T-cell (primary cell): Measurements from ENCODE around the gene PPM1B. TPM values are rescaled to one million over a fixed set of nuclear protein-coding genes. Genes with fewer than 3 reads are reported as not detected.

Experiments
- ATAC-seq, 4 experiments: fragments of 200-7000 bp in 3 of 4; fragments of 150-1000 bp in 1 of 4; cut with Tn5 transposase; replicated peaks in 1 of 4; 1 replicate in 3 of 4; 2 replicates in 1 of 4; pipeline ENCODE4 v1.10.0; 2021; ENCODE audit warnings: moderate library complexity in 3 of 4, mild to moderate bottlenecking in 2 of 4, moderate number of reproducible peaks in 1 of 4
- CTCF ChIA-PET, 2 donors: fragments of 300-600 bp; sonication (Branson Sonifier 250); formaldehyde crosslinking; loops; one replicate each; lab custom pipeline; 2022; ENCODE audit warnings: antibody characterized with exemption in 2 of 2; lab: Charles Lee
- POLR2A ChIA-PET, 2 donors: fragments of 300-600 bp; sonication (Branson Sonifier 250); formaldehyde crosslinking; loops; one replicate each; lab custom pipeline; 2022; ENCODE audit warnings: antibody characterized with exemption in 2 of 2; lab: Charles Lee
- DNase-seq, 35 experiments: peaks; one replicate each; pipeline versions ENCODE4 v3.0.0 to v3.0.0-alpha.2; 2013 to 2023
- H3K27ac ChIP-seq: one replicate; pipeline ENCODE4 v1.5.1; 2013; ENCODE audit warnings: low read length
- H3K27me3 ChIP-seq, 2 experiments: replicated peaks in 1 of 2; 1 replicate in 1 of 2; 2 replicates in 1 of 2; pipeline versions ENCODE4 v1.6.1 to v1.7.0; 2013; ENCODE audit warnings: low read length in 1 of 2, mixed read lengths in 1 of 2; ENCODE audit not compliant: control insufficient read depth in 2 of 2, insufficient read depth in 2 of 2; ENCODE audit errors: extremely low read depth in 1 of 2
- H3K36me3 ChIP-seq, 2 donors: 1 replicate in 1 of 2; 2 replicates in 1 of 2; pipeline versions ENCODE4 v1.6.1 to v1.7.0; 2013; ENCODE audit warnings: low read length in 1 of 2; ENCODE audit not compliant: control insufficient read depth in 2 of 2, insufficient read depth in 1 of 2; ENCODE audit errors: extremely low read depth in 1 of 2
- H3K4me1 ChIP-seq, 2 experiments: 1 replicate in 1 of 2; 2 replicates in 1 of 2; pipeline versions ENCODE4 v1.6.1 to v1.7.0; 2013; ENCODE audit warnings: low read length in 2 of 2, mixed read lengths in 1 of 2; ENCODE audit not compliant: insufficient read depth in 2 of 2, control insufficient read depth in 1 of 2; ENCODE audit errors: extremely low read depth in 1 of 2
- H3K4me3 ChIP-seq, 2 donors: 1 replicate in 1 of 2; 2 replicates in 1 of 2; pipeline versions ENCODE4 v1.5.1 to v1.7.0; 2013; ENCODE audit warnings: mild to moderate bottlenecking in 2 of 2, low read length in 1 of 2, moderate library complexity in 1 of 2; ENCODE audit not compliant: control insufficient read depth in 1 of 2; ENCODE audit errors: extremely low read depth in 1 of 2
- H3K9me3 ChIP-seq: 2 replicates; pipeline ENCODE4 v1.7.0; 2013
- H3K27ac Mint-ChIP-seq, 2 donors: one replicate each; pipeline ENCODE4 v1.8.0; 2020 to 2021; ENCODE audit warnings: mild to moderate bottlenecking in 2 of 2, mixed read lengths in 2 of 2
- H3K27me3 Mint-ChIP-seq, 2 donors: one replicate each; pipeline ENCODE4 v1.8.0; 2021 to 2022; ENCODE audit warnings: mixed read lengths in 2 of 2
- H3K36me3 Mint-ChIP-seq: one replicate; pipeline ENCODE4 v1.8.0; 2021; ENCODE audit warnings: mixed read lengths
- H3K4me1 Mint-ChIP-seq, 3 donors: one replicate each; pipeline ENCODE4 v1.8.0; 2020 to 2022; ENCODE audit warnings: mixed read lengths in 3 of 3, mild to moderate bottlenecking in 1 of 3
- H3K4me3 Mint-ChIP-seq, 3 donors: one replicate each; pipeline ENCODE4 v1.8.0; 2020 to 2022; ENCODE audit warnings: mild to moderate bottlenecking in 3 of 3, mixed read lengths in 3 of 3, moderate library complexity in 3 of 3
- H3K9me3 Mint-ChIP-seq, 3 donors: one replicate each; pipeline ENCODE4 v1.8.0; 2020 to 2022; ENCODE audit warnings: mixed read lengths in 3 of 3
- WGBS: methylation state at CpG from one replicate; pipeline ENCODE4 v1.1.5; 2013; ENCODE audit warnings: missing lambda C conversion rate; ENCODE audit not compliant: insufficient coverage; 5-methylcytosine and 5-hydroxymethylcytosine counted together
- total RNA-seq, 35 experiments: library from RNA in 6 of 35; stranded (reverse) in 6 of 35; fragments of 120-200 nt in 1 of 35; gene quantifications; one replicate each; pipeline versions ENCODE4 v1.2.1 to v1.2.4 and lab custom pipeline; 2013 to 2026

The PPM1B gene
- total RNA-seq, 5 donors from 2014 or later (not counting 1 experiment from before 2014, with no cell fraction given): 58.9 to 78.7 (median 70.3) TPM

- WGBS: 96% methylated on average over 3 of the region's 3 CpGs
- H3K9me3 ChIP-seq: no peaks in the 10 kb centered on the region
- no peak overlapping the region for H3K4me3 ChIP-seq
- Mint-ChIP-seq H3K27ac (no peak overlapping the region), H3K4me3 (no peak overlapping the region), H3K27me3 (peaks cover 6 to 10% of the 10 kb centered on the region in 2 donors), H3K36me3 (no peaks in the 10 kb centered on the region), H3K9me3 (no peaks in the 10 kb centered on the region), H3K4me1 (no peaks in the 10 kb centered on the region)
- H3K36me3 ChIP-seq: no peaks in the 10 kb centered on the region
- ATAC-seq (no peak), DNase-seq (no peak)
- CTCF ChIA-PET: no interaction called here
- POLR2A ChIA-PET: no interaction called here
- no peaks in the 10 kb centered on the region for H3K4me1 ChIP-seq
- peaks cover 0 to 2% of the 10 kb centered on the region in 2 experiments for H3K27me3 ChIP-seq
- H3K27ac ChIP-seq: no peak overlapping the region
Observed at GRCh38 chr2:44150473-44150872, 18.2 kb upstream of the PPM1B start.

GRCh38 chr2:44152865-44153669 is 15.6 kb upstream of the PPM1B start:
- POLR2A ChIA-PET: no interaction called here
- H3K4me3 Mint-ChIP-seq: no peak overlapping the region
- DNase-seq: no peak

DNA sequence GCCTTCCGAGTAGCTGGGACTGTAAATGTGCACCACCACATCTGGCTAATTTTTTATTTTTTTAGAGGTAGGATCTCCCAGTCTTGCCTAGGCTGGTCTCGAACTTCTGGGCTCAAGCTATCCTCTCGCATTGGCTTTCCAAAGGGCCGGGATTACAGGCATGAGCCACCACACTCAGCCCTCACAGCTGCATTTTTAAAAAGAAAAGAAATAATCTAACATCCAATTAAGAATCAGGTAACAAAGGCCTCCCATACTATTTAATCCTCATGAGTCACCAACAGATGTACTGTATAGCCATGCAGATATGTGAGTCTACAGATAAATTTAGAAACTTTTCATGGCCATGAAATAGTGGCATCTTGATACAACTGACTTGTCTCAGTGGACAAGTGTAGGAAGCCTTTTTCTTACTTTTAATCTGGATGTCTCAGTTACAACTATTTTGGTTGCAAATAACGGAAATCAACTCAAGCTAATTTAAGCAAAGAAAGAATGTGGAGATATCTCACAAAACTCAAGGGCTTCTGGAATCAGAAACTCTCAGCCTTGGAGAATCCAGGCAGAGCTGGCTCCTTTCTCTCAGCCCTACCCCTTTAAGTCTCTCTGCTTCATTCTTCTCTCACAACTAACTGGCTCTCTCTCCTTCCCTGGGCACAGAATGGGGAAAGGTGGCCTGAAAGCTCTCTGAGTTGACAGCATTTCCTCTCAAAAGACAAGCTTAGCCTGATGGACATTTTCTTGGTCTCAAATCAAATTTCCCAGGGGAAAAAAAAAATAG is 12.8 kb upstream of the PPM1B start:
- Histone ChIP-seq H3K36me3 (no peaks in the 10 kb centered on the region), H3K9me3 (no peaks in the 10 kb centered on the region), H3K4me3 (no peak overlapping the region), H3K27ac (no peak overlapping the region), H3K27me3 (no peaks in the 10 kb centered on the region), H3K4me1 (no peaks in the 10 kb centered on the region)
- Mint-ChIP-seq H3K27me3 (no peaks in the 10 kb centered on the region), H3K4me1 (no peaks in the 10 kb centered on the region), H3K36me3 (no peaks in the 10 kb centered on the region), H3K27ac (no peak overlapping the region), H3K4me3 (no peak overlapping the region), H3K9me3 (no peaks in the 10 kb centered on the region)
- ChIA-PET POLR2A (no interaction called here), CTCF (interaction anchor here in 1 of 2 donors (0.6 to 0.7 kb wide), 2 partner anchors 12 to 14 kb away, joined by 3 read pairs; no protein-coding TSS in a partner anchor)
- ATAC-seq: no peak
- WGBS: 100% methylated on average over 1 of the region's 5 CpGs
- DNase-seq: no peak

More at GRCh38 chr2:44152865-44153669, 15.6 kb upstream of the PPM1B start:
- H3K27ac Mint-ChIP-seq: no peak overlapping the region
- ATAC-seq: no peak
- H3K4me1 Mint-ChIP-seq: no peaks in the 10 kb centered on the region
- no peaks in the 10 kb centered on the region for H3K36me3 Mint-ChIP-seq
- no peak overlapping the region for H3K4me3 ChIP-seq
- no peaks in the 10 kb centered on the region for H3K36me3 ChIP-seq
- CTCF ChIA-PET: no interaction called here
- H3K27me3 Mint-ChIP-seq: peaks cover 6 to 10% of the 10 kb centered on the region in 2 donors
- no peaks in the 10 kb centered on the region for H3K4me1 ChIP-seq
- no peaks in the 10 kb centered on the region for H3K9me3 Mint-ChIP-seq
- WGBS: 100% methylated on average over 5 of the region's 8 CpGs
- H3K27me3 ChIP-seq: peaks cover 0 to under 1% of the 10 kb centered on the region in 2 experiments
- H3K27ac ChIP-seq: no peak overlapping the region
- H3K9me3 ChIP-seq: no peaks in the 10 kb centered on the region

DNA sequence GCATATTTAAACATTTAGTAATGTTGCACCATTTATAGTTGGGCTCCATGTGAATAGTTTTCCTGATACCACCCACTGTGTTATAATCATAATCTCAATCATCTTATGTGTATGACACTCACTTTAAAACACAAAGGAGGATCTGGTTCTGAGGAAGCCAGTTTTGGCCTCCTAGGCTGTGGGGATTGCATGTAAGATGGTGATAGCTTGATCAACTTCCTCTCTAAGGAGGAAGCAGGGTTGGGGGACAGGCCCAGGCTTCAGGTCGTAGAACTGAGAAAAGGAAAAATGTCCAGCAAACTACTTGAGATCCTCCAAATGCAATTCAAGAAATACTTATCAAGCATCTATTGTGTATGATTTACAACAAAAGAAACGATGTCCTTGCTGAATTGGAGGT is 4.9 kb upstream of the PPM1B start:
- no peaks in the 10 kb centered on the region for H3K27me3 ChIP-seq
- no peak overlapping the region for H3K4me3 Mint-ChIP-seq
- H3K9me3 ChIP-seq: no peaks in the 10 kb centered on the region
- no peak overlapping the region for H3K4me3 ChIP-seq
- POLR2A ChIA-PET: interaction anchor here (0.5 to 1.0 kb wide), 2 partner anchors 50 to 198 kb away, joined by 3 to 4 read pairs; partner anchors contain the start of gene CAMKMT (in 1 of the 2)
- H3K27ac ChIP-seq: no peak overlapping the region
- DNase-seq (no peak), ATAC-seq (no peak)
- no peaks in the 10 kb centered on the region for H3K36me3 ChIP-seq
- no peaks in the 10 kb centered on the region for H3K27me3 Mint-ChIP-seq
- H3K27ac Mint-ChIP-seq: no peak overlapping the region
- WGBS: no CpG with 5 or more reads among the region's 2 CpGs
- no peaks in the 10 kb centered on the region for H3K36me3 Mint-ChIP-seq
- peaks cover 0 to 5% (median 5%) of the 10 kb centered on the region in 3 donors for H3K9me3 Mint-ChIP-seq
- CTCF ChIA-PET: no interaction called here
- peaks cover 8 to 9% (median 8%) of the 10 kb centered on the region in 3 donors for H3K4me1 Mint-ChIP-seq
- H3K4me1 ChIP-seq: peaks cover 0 to 6% of the 10 kb centered on the region in 2 experiments

DNA sequence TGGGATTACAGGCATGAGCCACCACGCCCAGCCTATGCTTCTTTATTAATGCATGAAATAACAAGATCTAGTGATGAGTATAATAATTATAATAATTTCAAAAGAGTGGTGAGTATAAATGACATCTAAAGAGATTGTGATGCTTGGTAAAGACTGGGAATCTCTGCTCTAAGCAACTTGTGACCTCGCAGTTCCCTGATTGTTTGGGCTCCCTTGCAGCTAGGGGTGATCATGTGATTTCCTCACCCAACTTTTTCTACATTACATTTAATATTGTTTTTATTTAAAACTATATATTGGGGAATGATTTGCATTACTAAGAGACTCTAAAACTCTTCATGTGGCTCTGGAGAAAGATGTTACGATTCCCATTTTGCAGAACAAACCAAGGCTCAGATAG is 4.1 kb upstream of the PPM1B start:
- Histone ChIP-seq H3K4me3 (no peak overlapping the region), H3K27me3 (no peaks in the 10 kb centered on the region), H3K9me3 (no peaks in the 10 kb centered on the region), H3K4me1 (peaks cover 0 to 6% of the 10 kb centered on the region in 2 experiments), H3K36me3 (no peaks in the 10 kb centered on the region), H3K27ac (no peak overlapping the region)
- WGBS: 80% methylated on average over 1 of the region's 3 CpGs
- POLR2A ChIA-PET: interaction anchor here in 1 of 2 donors (1.0 kb wide), 1 partner anchor 198 kb away, joined by 4 read pairs; the partner anchor contains the start of gene CAMKMT
- DNase-seq (no peak), ATAC-seq (no peak)
- no peak overlapping the region for H3K4me3 Mint-ChIP-seq
- CTCF ChIA-PET: no interaction called here
- peaks cover 8 to 9% (median 9%) of the 10 kb centered on the region in 3 donors for H3K4me1 Mint-ChIP-seq
- H3K27ac Mint-ChIP-seq: no peak overlapping the region
- peaks cover 0 to 5% (median 5%) of the 10 kb centered on the region in 3 donors for H3K9me3 Mint-ChIP-seq
- H3K36me3 Mint-ChIP-seq: no peaks in the 10 kb centered on the region
- no peaks in the 10 kb centered on the region for H3K27me3 Mint-ChIP-seq

GRCh38 chr2:44166096-44166495 is 2.6 kb upstream of the PPM1B start:
- H3K4me3 Mint-ChIP-seq: no peak overlapping the region
- no peaks in the 10 kb centered on the region for H3K27me3 Mint-ChIP-seq
- ChIA-PET POLR2A (no interaction called here), CTCF (no interaction called here)
- ATAC-seq (no peak), DNase-seq (no peak)
- WGBS: 89% methylated on average over 11 of the region's 23 CpGs
- H3K4me1 Mint-ChIP-seq: peaks cover 22 to 23% (median 22%) of the 10 kb centered on the region in 3 donors
- no peak overlapping the region for H3K4me3 ChIP-seq
- H3K4me1 ChIP-seq: peaks cover 6 to 11% of the 10 kb centered on the region in 2 experiments
- H3K27ac Mint-ChIP-seq: no peak overlapping the region
- no peaks in the 10 kb centered on the region for H3K36me3 Mint-ChIP-seq
- H3K27ac ChIP-seq: no peak overlapping the region
- no peaks in the 10 kb centered on the region for H3K27me3 ChIP-seq
- no peaks in the 10 kb centered on the region for H3K36me3 ChIP-seq
- peaks cover 0 to 5% (median 5%) of the 10 kb centered on the region in 3 donors for H3K9me3 Mint-ChIP-seq
- no peaks in the 10 kb centered on the region for H3K9me3 ChIP-seq
